Prostate gland (tissue), 2 donors: ENCODE results near the gene DLEC1.
"Not testable (repeated sequence)": the region's sequence is repeated elsewhere in the genome, so short reads cannot be mapped to it uniquely, and the experiment has no call there.

Experiments
- POLR2A ChIP-seq: fragments of 450-650 bp; IDR thresholded peaks from one replicate; pipeline ENCODE4 v1.6.1; 2016; ENCODE audit warnings: antibody characterized with exemption, mild to moderate bottlenecking
- POLR2AphosphoS5 ChIP-seq: sonication (generic); formaldehyde crosslinking; IDR thresholded peaks from one replicate; pipeline ENCODE4 v1.6.1; 2017; ENCODE audit warnings: antibody characterized with exemption
- TF ChIP-seq, protein P1 (sequence below), 4 experiments: fragments of 200-600 bp in 2 of 4; fragments of 450-650 bp in 2 of 4; sonication (generic) in 2 of 4; IDR thresholded peaks; 1 replicate in 3 of 4; 2 replicates in 1 of 4; pipeline ENCODE4 v1.5.1; 2016 to 2019; ENCODE audit warnings: antibody characterized with exemption in 4 of 4, mild to moderate bottlenecking in 2 of 4, moderate library complexity in 2 of 4

DNA sequence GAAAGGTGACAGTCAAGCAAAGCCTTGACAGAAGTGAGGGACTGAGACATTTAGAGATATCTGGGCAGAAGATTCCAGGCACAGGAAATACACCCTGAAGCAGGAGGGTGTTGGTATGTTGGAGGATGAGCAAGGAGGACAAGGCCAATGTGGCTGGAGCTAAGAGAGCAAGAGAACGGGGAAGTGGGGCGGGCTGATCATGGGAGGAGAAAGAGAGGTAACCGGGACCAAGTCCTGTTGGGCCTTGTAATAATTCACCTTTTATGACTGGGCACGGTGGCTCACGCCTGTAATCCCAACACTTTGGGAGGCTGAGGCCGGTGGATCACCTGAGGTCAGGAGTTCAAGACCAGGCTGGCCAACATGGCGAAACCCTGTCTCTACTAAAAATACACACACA, 5.4 kb upstream of the DLEC1 start:
- TF ChIP-seq, protein P1, sequence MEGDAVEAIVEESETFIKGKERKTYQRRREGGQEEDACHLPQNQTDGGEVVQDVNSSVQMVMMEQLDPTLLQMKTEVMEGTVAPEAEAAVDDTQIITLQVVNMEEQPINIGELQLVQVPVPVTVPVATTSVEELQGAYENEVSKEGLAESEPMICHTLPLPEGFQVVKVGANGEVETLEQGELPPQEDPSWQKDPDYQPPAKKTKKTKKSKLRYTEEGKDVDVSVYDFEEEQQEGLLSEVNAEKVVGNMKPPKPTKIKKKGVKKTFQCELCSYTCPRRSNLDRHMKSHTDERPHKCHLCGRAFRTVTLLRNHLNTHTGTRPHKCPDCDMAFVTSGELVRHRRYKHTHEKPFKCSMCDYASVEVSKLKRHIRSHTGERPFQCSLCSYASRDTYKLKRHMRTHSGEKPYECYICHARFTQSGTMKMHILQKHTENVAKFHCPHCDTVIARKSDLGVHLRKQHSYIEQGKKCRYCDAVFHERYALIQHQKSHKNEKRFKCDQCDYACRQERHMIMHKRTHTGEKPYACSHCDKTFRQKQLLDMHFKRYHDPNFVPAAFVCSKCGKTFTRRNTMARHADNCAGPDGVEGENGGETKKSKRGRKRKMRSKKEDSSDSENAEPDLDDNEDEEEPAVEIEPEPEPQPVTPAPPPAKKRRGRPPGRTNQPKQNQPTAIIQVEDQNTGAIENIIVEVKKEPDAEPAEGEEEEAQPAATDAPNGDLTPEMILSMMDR (IDR thresholded peaks at IDR 0.05) = not testable (repeated sequence)
- not testable (repeated sequence) for TF ChIP-seq POLR2AphosphoS5, POLR2A
